NCI-H1048 (cell line): ENCODE results near the gene NANOS1.
A peak's percentile ranks its signal among the peaks of the same experiment; 100 is the strongest.

ENCODE experiments used
- DNase-seq: peaks from one replicate; lab custom pipeline; 2025; lab: John Stamatoyannopoulos, UW

The NANOS1 gene

DNA sequence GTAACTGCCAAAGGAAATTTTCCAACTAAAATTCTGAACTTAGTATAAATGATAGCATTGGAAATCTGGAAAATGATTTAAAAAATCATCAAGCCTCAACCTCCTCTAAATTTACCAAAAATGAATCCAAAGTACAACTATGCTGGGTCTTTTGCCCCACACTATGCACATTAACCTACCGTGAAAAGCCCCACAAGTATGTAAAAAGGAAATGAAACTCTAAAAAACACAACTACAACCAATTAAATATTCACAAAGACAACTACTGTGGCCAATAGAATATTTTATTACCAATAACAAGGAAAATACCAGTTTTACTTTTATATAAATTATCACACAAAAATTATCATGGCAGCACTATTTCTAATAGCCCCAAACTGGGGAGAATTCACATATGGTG, 31.8 kb downstream of the NANOS1 start:
- no peak for DNase-seq

DNA sequence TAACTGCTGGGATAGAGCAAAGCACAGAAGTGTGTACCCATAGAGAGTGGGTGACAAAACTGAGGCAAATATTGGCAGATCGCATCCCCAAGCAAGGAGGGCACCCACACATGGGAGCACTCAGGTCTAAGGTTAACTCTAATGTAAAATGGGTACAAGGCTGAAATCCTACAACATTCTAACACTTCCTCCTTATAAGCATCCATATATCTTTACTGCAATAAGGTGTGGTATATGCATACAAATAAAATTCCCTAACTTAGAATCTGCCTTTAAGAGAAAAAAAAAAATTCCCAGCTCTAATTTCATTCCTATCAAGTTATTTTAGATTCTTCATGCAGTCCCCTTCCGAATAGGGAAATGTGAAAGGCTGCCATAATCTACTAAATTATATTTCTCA, 32.4 kb downstream of the NANOS1 start:
- DNase-seq: no peak

DNA sequence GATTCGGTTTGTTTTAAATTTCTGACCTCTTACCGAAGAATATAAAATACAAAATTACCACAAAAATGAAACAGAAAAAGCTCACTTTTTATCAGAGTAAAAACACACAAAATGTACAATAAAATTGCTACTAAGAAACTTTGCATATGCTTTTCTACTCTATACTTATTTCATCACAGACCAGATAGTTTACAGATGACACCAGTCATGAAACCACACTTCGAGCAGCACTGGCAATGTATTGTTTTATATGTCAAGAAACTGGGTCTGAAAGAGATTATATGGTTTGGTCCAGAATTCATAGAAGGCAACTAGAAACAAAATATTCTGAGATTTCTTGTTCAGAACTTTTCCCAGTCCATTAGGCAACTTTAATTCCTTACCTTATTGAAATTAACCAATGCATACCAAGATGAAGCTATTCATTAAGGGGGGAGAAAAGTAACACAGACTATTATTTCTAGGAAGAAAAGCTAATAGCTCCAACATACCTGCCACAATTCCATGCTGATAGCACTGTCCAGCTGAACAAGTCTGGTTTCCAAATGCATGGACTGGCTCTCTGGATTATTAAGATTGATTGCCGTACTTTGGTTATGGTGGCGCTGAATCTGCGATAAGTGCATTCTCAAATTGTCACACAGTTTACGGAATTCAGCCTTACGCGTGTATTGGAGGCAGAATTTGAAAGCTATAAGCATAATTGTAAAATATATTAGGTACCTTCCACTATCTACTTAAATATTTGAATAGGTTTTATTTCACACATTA, 41.1 kb downstream of the NANOS1 start:
- no peak for DNase-seq

DNA sequence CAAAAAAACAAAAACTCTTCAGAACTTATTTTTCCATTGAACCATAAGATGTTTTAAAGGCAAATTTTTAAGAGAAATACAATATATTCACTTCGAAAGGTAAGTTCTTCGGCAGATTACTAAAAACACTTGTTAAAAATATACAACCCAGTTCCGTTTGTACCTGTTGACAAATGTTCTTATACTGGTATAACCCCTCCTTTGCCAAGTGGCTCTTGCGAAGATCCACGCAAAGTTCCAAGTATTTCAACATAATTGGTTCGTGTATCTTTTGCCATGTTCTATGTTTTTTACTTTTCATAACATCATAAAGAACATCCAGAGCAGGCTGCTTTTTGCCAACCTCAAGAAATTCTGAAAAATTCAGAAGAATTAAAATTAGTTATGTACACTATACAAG, 44.1 kb downstream of the NANOS1 start:
- no peak for DNase-seq

DNA sequence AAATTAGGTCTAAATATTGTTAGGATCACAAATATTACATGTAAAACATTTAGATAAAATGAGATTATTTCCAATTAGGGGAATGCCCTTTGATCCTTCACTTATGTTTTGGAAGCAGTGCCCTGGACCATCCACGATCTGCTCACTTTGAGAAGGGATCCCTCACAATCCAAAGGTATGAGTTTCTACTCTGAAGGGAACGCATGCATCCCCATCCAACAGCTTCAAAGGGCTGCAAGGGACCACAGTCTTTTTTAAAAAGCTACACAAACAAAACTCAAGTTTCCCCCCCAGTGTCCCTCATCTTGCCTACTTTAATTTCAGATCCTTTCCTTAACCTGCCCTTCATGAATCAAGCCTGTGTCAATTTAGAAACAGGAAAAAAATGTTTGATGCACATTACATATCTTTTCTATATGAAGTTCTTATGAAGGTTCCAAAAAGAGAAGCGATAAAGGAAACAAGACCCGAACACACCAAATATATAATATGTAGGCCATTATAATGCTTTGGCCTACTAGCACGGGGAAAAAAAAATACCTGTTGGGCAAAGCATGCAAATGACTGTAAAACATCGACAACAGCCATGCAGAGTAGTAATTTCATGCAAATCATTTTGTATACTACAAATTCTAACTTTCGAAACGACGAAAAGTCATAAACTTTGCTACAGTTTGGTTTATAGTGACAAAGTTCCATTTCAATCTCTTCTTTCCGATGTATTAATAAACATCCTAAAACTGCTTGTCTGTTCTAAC, 49.1 kb downstream of the NANOS1 start:
- DNase-seq: peak; percentile 8

DNA sequence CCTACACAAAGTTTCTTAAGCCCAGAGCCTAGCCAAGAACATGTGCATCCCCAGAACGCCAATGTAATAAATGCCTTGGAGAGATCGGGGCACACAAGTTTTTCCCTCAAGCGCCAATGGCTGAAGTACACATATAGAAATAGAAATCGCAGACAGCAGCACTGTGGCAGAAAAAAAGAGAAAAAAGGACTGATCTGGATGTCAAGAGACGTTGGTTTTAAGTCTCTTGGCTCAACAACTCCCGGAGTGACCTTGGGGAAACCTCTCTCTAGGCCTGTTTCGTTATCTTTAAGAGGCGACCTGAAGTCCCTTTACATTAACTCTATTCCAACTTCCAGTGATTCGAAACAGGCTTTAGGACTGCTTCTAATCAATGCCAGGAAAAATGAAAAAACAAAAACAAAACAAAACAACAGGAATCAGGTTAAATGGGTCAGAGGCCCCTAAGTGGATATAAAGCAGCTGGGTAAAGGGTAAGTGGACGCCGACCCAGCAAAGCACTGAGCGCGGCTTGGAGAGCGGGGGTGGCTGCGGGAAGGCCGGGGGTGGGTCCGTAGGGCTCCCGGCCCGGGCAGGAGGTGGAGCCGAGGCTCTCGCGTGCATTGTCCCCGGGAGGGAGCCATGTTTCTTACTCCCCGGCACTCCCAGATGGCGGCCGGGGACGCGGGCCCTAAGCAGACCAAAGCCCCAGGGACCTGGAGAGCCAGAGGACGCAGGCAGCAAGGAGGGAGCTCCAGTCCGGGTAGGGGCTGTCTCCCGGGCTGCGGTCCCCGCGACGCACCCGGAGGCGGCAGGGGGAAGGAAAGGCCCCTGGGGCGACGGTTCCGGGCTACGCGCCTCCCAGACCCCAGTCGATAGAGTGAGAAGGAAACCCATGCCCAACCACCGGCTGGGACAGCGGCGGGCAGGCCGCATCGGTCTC, 50.3 kb downstream of the NANOS1 start:
- peak; percentile 52 for DNase-seq

DNA sequence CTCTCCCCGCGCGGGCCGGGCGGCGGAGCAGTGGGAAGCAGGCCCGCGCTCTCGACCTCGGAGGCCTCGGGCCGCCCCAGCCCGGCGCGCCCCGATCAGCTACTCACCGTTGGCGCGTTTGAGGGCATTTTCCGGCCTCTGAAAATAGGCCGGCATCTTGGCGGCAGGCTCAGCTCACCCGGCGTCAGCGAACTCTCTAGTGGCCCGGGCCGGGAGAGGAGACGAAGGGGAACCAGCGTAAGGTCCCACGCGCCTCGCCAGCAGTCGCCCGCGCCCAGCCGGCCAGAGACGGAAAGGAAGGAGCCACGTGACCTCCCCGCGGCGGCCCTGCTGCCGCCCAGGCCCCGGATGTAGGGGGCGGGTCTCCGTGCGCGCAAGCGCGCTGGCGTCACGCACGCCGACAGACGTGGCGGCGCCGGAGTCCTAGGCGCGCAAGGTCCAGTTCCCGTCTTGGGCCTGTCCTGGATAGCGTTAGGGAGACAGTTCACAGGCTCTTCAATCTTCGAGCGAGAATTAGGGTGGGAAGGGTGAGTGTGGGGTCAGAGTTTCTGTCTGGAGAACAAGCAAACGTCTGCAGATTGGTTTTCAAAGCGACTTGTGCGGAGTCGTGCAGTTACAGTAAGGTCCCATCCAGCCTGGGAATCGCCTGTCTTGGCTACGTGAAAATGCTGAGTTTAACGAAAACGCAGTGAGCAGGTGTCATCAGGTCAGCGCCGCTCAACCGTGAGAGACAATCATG, 51.2 kb downstream of the NANOS1 start, which contains the start of gene EIF3A:
Gene EIF3A (minus strand): TSS at position 297 of the 739 bp plus-strand sequence. CDS start 141 bp downstream, at position 156.
- DNase-seq: peak; percentile 46
